GM18498 (cell line): ENCODE results near the gene FUT8.
"Not testable (repeated sequence)": the region's sequence is repeated elsewhere in the genome, so short reads cannot be mapped to it uniquely, and the experiment has no call there.

Experiments
- ATAC-seq: cut with Tn5 transposase; IDR thresholded peaks from one replicate; pipeline ENCODE4 v1.9.1; 2021; ENCODE audit warnings: mild to moderate bottlenecking, moderate library complexity; ENCODE audit not compliant: unreplicated experiment

FUT8 gene

GRCh38 chr14:65446159-65446558, 33.6 kb downstream of the FUT8 start:
- no peak for ATAC-seq

DNA sequence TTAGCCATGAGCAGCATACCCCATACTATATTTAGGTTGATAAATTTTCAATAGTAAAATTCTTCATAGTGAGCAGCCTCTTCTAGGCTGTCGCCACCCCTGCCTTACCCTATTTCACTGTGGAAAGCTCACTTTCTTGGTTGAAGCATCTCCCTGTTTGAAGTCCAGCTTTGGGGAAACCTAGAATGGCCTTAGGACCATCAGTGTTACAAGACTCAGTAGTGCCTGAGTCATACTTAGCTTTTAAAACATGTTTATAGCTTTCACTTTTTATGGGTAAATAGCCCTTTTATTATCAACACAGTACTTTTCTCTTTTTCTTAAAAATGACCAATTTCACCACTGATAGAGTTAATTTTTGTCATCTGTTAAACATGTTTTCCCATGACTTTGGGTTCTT, 37.1 kb downstream of the FUT8 start:
- ATAC-seq = no peak

- no peak for ATAC-seq
Observed at GRCh38 chr14:65453807-65454480, 41.4 kb downstream of the FUT8 start.

GRCh38 chr14:65456247-65456646, 43.7 kb downstream of the FUT8 start:
- no peak for ATAC-seq

DNA sequence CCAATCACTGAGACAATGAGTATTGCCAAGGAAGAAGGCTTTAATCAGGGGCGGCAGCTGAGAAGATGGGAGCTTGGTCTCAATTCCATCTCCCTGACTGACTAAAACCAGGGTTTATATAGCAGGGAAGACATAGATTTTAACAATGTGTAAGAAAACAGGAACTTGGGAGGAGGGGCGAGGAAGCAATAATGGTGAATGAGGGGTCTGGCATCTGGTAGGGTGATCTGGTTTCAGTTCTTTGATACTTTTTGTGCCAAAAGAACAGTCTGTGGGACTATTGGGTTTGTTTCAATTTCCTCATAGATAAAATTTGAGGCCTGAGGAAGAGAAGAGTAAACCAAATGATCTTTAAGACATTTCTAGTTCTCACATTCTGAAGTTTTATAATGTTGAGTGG, 49.2 kb downstream of the FUT8 start:
- ATAC-seq = peak; percentile 41

DNA sequence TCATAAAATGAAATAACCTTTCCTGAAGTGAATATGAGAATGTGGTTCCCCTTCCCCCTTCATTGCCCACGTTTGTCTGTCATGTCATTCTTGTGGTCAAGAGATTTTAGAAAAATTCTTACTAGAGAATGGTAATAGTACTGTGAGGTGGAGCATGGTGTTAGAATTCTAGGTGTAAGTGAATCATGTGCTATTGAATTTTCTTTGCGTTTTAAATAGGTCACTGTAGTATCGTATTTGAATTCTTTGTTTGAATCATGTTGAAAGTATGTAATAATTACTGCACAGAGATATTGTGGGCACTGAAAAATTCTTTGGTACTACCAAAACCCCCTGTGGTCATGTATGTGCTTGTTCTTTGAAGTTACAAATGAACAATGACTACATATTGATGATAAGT, 49.9 kb downstream of the FUT8 start:
- peak; percentile 75 for ATAC-seq

DNA sequence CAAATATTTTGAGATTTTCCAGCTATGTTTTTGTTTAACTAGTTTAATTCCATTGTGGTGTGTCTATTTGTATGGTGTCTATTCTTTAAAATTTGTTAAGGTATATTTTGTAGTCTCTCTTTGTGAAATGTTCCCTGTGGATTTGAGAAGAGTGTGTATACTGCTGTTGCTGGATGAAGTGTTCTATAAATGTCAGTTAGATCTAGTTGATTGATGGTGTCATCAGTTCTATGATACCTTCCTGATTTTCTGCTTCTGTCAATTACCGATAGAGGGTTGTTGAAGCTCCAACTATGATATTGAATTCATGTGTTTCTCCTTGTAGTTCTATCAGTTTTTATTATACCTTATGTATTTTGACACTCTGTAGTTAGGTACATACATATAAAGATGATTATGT, 53.1 kb downstream of the FUT8 start:
- no peak for ATAC-seq

DNA sequence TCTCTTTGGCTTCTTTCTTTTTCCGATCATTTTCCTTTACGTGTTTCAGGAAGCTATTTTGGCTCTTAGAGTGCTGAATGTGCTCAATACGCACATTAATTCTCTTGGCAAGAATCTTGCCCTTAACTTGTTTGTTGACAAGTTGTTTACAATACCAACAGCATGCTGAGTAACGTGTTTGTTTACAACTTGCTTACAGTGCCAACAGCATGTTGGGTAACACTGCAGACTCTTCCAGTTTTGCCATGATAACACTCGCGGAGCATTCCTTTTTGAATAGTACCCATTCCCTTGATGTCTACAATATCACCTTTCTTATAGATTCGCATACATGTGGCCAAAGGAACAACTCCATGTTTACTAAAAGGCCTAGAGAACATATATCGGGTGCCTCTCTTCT, 55.4 kb downstream of the FUT8 start:
- not testable (repeated sequence) for ATAC-seq

DNA sequence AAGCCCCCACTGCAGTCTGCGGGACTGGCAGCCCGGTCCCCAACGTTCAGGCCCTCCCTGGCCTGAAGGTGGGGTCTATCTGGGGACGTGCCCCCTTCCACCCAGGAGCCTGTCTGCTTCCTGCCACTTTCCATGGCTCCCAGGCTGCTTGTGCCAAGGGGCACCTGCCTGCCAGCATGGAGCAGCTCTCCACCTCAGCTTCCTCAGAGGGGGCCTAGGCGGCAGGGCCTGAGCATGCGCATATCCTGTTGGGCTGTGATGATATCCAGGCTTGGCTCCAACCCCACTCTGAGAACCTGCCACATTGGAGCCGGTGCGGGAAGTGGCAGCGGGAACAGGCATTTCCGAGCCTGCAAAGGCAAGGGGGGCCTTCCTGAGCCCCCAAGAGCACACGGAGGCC, 57.4 kb downstream of the FUT8 start:
- ATAC-seq = no peak

DNA sequence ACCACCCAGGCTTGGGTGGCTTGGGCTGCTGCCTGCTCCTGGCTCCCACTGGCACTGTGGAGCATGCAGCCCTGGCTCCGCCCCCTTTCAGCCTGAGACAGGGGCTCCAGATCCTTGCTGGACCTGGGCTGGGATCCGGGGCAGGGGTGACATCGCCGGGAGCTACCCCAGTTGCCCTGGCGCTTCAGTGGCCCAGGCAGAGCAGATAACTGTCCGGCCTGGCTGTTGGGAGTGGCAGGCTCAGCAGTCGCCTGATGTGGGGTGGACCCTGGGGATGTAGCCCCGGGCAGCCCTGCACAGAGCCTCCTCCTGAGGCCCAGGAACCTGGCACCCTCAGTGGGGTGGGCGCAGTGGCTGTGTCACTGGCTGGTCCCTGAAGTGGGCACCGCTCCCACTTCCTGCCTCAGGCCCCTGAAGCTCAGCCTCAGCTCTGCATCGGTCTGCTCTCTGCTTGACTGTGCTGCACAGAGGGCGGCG, 57.9 kb downstream of the FUT8 start:
- peak; percentile 37 for ATAC-seq

DNA sequence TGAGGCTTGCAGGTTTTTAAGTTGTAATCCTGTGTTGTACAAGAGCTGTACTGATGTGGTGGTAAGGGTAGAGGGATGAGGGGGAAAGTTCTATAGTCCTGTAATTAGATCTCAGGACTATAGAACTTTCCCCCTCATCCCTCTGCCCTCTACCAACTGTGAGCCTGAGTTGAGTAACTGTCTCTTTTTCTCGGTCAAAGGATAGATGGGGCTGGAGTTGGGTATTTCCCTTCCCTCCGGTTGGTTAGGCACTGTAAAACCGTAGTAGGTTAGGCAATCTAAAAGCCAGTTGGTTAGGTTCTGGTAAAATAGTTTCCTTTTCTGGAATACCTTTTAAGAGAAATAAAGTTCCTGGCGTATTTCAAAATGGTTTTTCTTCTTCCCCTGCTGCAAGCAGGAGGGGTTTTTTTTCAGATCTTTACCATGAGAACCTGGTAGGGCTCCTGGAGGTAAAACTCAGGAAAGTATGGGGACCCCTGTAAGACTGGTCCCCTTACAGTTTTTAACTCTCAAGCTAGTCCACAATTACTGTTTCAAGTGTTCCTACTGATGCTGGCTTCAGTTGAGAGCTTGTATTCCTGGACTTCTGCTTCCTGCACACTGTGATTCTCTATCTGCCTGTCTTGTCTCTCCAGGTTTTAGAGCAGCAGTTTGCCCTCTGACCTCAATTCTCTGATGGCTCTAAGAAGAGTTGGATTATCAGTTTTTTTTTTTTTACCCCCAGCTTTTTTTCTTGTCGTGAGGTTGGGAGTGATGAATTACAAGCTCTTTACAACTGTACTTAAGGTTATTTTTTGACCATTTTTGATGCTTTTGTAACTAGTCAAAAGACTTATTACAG, 58.7 kb downstream of the FUT8 start:
- peak; percentile 73 for ATAC-seq

- no peak for ATAC-seq
Observed at GRCh38 chr14:65472189-65472588, 59.7 kb downstream of the FUT8 start.

DNA sequence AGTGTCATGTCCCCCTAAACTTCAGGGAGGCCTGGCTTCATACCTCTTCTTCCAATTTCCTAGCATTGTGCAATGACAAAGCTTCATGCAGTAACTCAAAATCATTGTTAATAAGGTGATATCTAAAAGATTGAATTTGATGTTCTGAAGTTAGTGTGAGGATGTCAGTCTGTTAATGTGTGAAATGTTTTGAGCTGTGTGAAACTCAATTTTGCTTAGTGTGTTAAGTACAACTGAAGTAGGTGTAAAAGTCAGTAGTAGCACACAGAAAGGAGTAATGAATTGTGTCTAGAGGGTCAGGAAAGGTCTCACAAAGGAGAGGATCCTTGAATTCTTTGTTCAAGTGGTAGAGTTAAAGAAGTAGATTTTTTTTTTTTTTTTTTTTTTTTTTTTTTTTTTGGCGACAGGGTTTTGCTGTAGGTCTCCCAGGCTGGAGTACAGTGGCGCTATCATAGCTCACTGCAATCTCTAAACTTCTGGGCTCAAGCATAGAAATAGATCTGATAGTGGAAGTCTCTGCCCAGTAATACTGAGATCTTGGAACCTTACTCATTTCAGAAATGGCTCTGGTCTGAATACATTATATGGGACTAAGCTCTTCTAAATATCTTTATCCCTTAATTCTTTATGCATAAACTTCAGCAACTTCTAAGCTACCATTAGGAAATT, 63.9 kb downstream of the FUT8 start:
- peak; percentile 76 for ATAC-seq

DNA sequence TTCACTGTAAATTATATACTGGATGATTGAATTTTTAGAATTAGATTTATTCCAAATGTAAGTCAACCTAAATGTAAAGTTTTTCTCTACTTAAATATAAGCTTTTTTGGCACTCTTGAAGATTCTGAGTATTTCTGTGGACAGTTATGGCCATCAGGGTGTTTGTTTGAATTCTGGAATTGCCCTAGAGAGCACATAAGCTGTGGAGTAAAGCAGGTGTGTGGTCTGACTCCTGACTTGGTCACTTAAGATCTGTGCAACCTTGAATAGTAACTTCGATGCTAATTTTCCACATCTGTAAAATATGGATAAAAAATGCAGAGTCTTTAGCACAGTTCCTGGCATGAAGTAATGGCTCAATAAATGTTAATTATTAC, 64.4 kb downstream of the FUT8 start:
- no peak for ATAC-seq

DNA sequence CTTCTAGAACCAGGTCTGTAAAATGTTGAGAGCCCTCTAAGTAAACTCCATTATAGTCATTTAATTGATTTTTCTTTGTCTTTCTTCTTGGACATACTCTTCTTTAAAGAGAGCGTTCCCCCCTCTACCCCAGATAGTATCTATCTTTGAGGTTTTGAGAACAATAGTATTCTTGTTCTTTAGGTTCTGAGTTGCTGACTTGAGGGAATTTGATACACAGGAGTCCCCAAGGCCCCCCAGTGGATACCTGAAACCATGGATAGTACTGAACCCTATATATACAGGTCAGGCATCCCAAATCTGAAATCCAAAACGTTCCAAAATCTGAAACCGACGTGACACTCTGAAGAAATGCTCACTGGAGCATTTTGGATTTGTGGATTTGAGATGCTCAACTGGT, 65.5 kb downstream of the FUT8 start:
- no peak for ATAC-seq

- no peak for ATAC-seq
Observed at GRCh38 chr14:65478596-65478995, 66.1 kb downstream of the FUT8 start.

DNA sequence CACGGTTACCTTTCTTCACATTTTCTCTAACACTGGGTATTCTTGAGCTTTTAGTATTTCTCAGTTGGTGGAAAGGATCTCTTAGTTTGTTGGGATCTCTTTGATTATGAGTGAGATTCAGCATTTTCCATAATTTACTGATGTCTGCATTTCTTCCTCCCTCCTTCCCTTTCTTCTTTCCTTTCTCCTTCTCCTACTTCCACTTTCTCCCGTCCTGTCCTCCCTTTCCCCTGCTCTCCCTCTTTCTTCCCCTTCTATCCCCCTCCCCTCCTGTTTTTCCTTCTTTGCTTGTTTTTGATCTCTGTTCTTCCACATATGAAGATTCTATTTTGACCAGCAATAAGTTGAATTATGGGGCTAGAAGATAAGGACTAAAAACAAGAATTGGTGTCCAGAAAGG, 66.9 kb downstream of the FUT8 start:
- ATAC-seq = no peak

DNA sequence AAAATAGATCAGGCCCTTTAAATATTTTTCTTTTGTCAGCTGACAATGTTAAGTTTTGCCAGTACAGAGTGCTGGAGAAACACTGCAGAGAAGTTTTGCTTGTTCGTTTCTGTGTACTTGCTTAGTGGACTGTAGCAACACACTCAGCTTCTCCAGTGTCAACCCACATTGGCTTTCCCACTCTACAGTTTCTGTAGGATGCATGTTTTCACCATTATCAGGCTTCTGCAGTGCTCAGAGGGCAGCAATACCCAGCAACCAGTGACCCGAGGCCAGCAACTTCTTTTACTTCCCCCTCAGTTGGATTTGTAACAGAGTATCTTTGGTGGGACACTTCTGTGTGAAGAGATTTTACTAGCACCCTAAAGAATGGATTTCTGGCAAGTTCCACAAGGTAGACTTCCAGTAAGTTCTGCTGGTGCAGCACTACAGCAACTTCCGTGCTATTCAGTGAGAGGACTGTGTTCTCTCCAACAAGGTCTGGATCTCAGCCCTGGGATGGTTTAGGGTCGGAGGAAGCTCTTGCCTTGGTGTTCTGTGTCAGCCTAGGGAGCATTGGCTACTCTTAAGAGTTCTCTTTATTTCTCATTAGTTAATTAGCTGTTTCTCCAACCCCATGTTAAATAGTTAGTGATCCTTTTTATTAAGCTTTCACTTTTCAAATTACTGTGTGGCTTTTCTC, 70.4 kb downstream of the FUT8 start:
- ATAC-seq = no peak

- no peak for ATAC-seq
Observed at GRCh38 chr14:65483647-65484046, 71.1 kb downstream of the FUT8 start.

DNA sequence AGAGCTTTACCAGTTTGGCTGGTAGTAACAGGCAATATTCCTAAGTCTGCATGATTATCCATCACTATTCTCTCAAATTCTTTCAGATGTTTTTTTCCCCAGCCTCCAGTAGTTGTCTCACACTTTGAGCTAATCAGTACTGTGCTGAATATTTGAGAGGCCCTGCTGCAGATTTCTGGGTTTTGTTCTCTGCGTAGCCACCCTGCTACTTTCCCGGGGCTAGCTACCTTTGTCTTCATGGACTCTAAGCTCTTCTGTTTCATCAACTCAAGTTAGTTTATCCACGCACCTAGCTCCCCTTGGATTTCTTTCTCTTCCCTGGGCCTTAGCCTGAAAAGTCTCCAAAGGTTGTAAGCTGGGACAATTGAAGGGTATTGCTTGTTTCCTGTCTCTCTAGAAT, 73.0 kb downstream of the FUT8 start:
- ATAC-seq = no peak

GRCh38 chr14:65486863-65487262, 74.3 kb downstream of the FUT8 start:
- no peak for ATAC-seq
